Measurements from ENCODE around the gene FBXO42. TPM values are rescaled to one million over a fixed set of nuclear protein-coding genes. Genes with fewer than 3 reads are reported as not detected.

The FBXO42 gene
- total and polyA plus RNA-seq, 12 donors, result 12.4 to 26.6 (median 20.5) TPM

- Histone ChIP-seq H3K27ac (peak overlapping the region in 2 of 10 donors; percentile 1 to 16), H3K36me3 (peaks cover 0 to 53% (median 18%) of the 10 kb centered on the region in 9 donors), H3K9me3 (no peaks in the 10 kb centered on the region), H3K4me3 (no peak overlapping the region), H3K4me1 (peaks cover 17 to 77% (median 57%) of the 10 kb centered on the region in 9 donors), H3K27me3 (no peaks in the 10 kb centered on the region)
- no peak for DNase-seq
- TF ChIP-seq CTCF (IDR thresholded peaks at IDR 0.05), result no peak
- intact Hi-C loops (cut with DNase I), result no loop called here
- 69 to 71% methylated on average over 21 of the region's 21 CpGs for WGBS, 2 donors
- ATAC-seq, result peak in 5 of 8 donors; percentile 3 to 21 (median 11)
Measured at GRCh38 chr1:16392740-16393569, 40.7 kb upstream of the FBXO42 start.

- Histone ChIP-seq H3K27me3 (no peaks in the 10 kb centered on the region), H3K4me3 (no peak overlapping the region), H3K9me3 (no peaks in the 10 kb centered on the region), H3K4me1 (peaks cover 23 to 83% (median 64%) of the 10 kb centered on the region in 9 donors), H3K27ac (no peak overlapping the region), H3K36me3 (peaks cover 0 to 38% (median 18%) of the 10 kb centered on the region in 9 donors)
- intact Hi-C loops (cut with DNase I), result no loop called here
- TF ChIP-seq CTCF (IDR thresholded peaks at IDR 0.05), result no peak
- ATAC-seq (peak in 1 of 8 donors; percentile 11), DNase-seq (no peak)
- 52 to 58% methylated on average over 3 of the region's 3 CpGs for WGBS, 2 donors
Measured at GRCh38 chr1:16391411-16391810, 39.1 kb upstream of the FBXO42 start.

- DNase-seq (no peak), ATAC-seq (peak in 5 of 8 donors; percentile 13 to 37 (median 31))
- Histone ChIP-seq H3K27ac (peak overlapping the region in 9 of 10 donors; percentile 10 to 78 (median 59)), H3K27me3 (no peaks in the 10 kb centered on the region), H3K9me3 (no peaks in the 10 kb centered on the region), H3K4me3 (peak overlapping the region in 6 of 10 donors; percentile 6 to 39 (median 16)), H3K4me1 (peaks cover 28 to 83% (median 75%) of the 10 kb centered on the region in 9 donors), H3K36me3 (no peaks in the 10 kb centered on the region)
- intact Hi-C loops (cut with DNase I), result loop anchor here in 1 of 10 donors (10.0 kb wide), 1 partner anchor 47 kb away; the partner anchor contains the start of gene SPATA21
- TF ChIP-seq CTCF (IDR thresholded peaks at IDR 0.05), result no peak
- 56 to 59% methylated on average over 14 of the region's 14 CpGs for WGBS, 2 donors
Measured at GRCh38 chr1:16387201-16388188, 35.2 kb upstream of the FBXO42 start.

All from heart right ventricle (tissue), 16 donors.